Measurements from ENCODE around the gene ZNF831.

The ZNF831 gene

DNA sequence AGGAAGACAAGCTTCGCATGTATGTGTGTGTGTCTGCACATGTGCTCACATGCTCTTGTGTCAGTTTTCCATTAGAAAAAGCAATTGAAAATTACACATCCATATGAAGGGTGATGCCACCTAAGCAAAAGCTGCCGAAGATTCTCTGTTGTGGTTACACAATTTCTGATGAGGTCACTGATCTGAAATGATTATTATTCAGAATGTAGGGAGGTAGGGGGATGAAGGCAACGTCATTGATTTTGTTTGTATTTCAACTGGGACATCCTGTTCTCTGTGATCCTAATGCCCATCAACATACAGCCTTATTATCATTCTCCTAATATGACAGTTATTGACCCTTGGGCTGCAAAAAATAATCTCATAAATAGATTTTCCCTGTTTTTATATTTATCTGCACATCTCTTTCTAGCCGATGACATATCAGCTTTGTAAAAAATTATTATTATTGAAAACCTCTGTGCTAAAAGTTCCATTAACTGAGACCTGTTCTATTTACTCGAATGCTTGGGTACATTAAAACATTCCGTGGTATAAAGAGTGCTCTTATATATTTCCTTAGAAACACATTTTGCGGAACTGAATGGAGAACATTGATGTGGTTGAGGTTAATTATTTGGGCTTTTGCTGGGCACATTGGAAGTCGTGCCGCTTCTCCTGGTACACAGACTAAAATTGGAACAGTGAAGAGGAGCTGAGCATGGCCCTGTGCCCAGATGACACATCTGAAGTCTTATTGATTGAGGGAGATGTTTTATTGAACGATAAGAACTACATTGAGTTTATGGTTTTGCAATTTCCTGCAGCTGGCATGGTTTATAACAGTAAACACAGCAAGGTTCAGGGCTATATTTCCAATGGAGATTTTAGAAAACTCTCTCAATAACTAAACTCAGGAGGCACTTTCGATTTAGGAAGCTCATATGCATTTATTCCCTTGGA lies 51.3 kb downstream of the ZNF831 start:
- H3K9me3 ChIP-seq (ENCODE audit: control insufficient read depth, insufficient read depth, low read length), result no peaks in the 10 kb centered on the region
- no peaks in the 10 kb centered on the region for H3K36me3 ChIP-seq (ENCODE audit: insufficient read depth, low read length)
- no peak overlapping the region for H3K9ac ChIP-seq (ENCODE audit: low read depth, low read length)
- H3K4me1 ChIP-seq (ENCODE audit: insufficient read depth, low read length), result no peaks in the 10 kb centered on the region

DNA sequence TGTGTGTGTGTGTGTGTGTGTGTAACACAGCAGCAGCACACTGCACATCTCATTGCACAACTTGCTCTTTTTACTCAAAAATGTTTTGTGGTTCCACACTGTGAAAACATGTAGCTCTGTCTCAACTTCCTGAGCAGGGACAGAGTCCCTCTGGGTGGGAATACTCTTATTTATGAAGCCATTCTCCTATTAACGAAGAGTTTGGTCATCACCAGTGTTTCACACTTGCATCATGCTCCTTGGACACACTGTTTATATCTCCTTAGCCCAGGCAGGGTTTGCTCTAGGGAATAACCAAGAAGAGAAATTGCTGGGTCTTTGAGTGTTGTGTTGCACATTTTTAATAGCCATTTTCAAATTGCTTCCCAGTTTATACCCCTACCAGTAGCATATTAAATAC lies 53.6 kb downstream of the ZNF831 start:
- Histone ChIP-seq H3K4me1 (ENCODE audit: insufficient read depth, low read length) (no peaks in the 10 kb centered on the region), H3K9me3 (ENCODE audit: control insufficient read depth, insufficient read depth, low read length) (no peaks in the 10 kb centered on the region), H3K36me3 (ENCODE audit: insufficient read depth, low read length) (no peaks in the 10 kb centered on the region), H3K9ac (ENCODE audit: low read depth, low read length) (no peak overlapping the region)

DNA sequence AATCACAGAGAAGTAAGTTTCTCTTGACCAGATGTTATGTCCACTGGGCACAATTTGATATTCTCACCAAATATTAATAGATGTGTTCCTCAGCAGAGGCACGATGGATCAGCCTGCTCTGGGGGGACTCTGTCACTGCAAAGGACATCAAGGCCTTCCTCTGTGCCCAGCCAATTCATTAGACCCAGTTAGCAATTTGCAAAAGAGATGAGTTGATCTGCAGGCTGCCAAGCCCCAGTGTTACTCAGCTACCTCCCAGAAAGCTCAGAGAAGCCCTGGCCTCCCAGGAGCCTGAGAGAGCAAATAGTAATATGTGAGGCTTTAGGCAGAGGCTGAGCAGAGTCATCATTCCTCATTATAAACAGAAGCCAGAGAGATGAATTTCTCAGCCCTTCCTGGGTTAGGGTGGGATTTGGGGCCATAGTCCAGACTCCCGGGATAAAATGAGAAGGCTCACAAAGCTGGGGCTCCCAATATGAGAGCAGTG lies 54.2 kb downstream of the ZNF831 start:
- no peak overlapping the region for H3K9ac ChIP-seq (ENCODE audit: low read depth, low read length)
- no peaks in the 10 kb centered on the region for H3K36me3 ChIP-seq (ENCODE audit: insufficient read depth, low read length)
- no peaks in the 10 kb centered on the region for H3K9me3 ChIP-seq (ENCODE audit: control insufficient read depth, insufficient read depth, low read length)
- H3K4me1 ChIP-seq (ENCODE audit: insufficient read depth, low read length), result no peaks in the 10 kb centered on the region

DNA sequence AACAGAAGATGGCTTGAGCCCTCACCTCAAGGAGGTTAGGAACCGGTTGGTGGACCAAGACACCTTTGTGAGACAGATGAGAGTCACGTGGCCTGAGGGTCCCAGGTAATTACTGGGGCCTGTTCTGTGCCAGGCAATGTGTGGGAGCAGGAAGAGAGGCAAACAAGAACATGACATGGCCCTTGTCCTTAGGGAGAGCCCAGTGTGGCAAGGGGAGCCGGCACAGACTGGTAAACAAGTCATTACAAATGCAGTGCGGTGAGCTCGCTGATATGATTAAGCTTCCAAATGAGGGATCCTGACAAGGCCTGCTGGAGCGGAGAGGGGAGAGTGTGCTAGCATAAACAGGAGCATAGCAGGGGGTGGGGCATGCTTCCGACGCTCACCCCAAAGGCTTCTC lies 55.6 kb downstream of the ZNF831 start:
- H3K4me1 ChIP-seq (ENCODE audit: insufficient read depth, low read length), result no peaks in the 10 kb centered on the region
- H3K36me3 ChIP-seq (ENCODE audit: insufficient read depth, low read length), result no peaks in the 10 kb centered on the region
- H3K9me3 ChIP-seq (ENCODE audit: control insufficient read depth, insufficient read depth, low read length), result no peaks in the 10 kb centered on the region
- H3K9ac ChIP-seq (ENCODE audit: low read depth, low read length), result no peak overlapping the region

DNA sequence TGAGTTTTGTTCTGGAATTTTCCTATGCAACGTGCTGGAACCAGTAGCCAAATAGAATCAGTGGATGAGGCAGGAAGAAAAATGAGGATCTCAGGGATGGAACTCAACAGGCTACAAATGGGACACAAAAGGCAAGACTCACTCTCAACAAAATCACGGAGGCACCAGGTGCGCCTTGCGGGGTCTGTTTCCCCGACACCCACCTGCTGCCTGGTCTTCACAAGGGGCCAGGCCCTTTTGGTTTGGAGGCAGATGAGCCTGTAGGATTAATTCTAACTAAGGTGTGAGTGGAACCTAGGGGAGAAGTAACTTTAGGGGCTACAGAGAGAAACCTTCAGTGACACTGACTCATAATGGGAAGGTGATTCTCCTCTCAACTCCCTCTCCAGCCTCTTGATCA lies 56.5 kb downstream of the ZNF831 start:
- Histone ChIP-seq H3K9ac (ENCODE audit: low read depth, low read length) (no peak overlapping the region), H3K4me1 (ENCODE audit: insufficient read depth, low read length) (no peaks in the 10 kb centered on the region), H3K36me3 (ENCODE audit: insufficient read depth, low read length) (no peaks in the 10 kb centered on the region), H3K9me3 (ENCODE audit: control insufficient read depth, insufficient read depth, low read length) (no peaks in the 10 kb centered on the region)

DNA sequence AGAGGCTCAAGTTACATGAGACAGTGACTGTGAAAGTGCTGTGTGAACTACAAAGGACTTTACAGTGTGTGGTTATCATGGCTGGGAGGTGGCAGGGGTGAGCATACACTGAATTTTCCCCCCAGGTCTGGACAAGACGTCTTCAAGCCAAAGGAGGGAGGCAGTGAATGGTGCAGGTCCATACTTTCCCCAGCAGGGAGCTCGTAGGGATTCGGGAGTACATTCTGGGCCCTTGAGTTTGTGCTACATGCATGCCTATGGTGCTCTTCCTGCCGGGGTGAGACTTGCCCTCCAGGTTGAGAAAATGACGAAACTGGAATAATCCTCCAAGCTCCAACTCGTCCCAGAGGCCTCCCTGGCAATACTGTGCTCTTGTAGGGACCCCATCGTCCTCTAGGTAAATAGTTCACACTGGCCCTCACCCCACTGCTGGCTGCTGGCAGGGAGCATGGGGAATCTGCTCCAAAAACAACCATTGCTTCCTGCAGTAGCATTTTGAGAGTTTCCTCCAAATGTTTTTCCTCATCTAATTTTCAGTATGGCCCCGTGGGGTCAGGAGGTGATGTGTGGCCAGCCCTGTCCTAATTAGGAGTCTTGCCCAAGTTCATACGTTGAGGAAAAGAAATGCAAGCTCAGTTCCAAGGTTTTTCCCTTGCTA lies 57.6 kb downstream of the ZNF831 start:
- H3K9me3 ChIP-seq (ENCODE audit: control insufficient read depth, insufficient read depth, low read length), result no peaks in the 10 kb centered on the region
- no peaks in the 10 kb centered on the region for H3K4me1 ChIP-seq (ENCODE audit: insufficient read depth, low read length)
- H3K9ac ChIP-seq (ENCODE audit: low read depth, low read length), result no peak overlapping the region
- no peaks in the 10 kb centered on the region for H3K36me3 ChIP-seq (ENCODE audit: insufficient read depth, low read length)

DNA sequence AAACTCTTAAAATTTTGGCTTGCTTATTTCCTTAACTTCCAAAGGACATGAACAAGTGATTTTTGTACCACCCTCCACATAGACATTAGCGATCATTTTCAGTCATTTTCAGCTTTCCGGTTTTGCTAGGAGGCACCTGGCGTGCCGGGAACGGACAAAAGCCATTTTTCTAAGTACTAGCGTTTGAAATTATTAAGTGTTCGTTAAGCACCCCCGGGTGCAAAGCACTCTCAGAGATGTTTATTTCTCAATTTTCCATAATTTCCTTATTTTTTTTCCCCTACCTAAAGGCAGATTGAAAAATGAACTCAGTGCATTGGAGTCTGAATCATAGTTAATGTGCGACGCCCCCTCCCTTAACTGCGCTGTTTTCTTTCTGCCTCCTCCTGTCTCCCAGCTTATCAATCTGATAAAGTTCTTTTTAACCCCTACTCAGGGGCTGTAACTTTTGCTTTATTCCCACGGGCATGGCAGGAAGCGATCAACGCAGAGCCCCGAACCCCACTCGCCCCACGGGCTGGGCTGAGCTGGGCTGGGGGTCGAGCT lies 58.2 kb downstream of the ZNF831 start:
- Histone ChIP-seq H3K36me3 (ENCODE audit: insufficient read depth, low read length) (no peaks in the 10 kb centered on the region), H3K9ac (ENCODE audit: low read depth, low read length) (peak overlapping the region; percentile 70; the same call in 1 of the 2 replicates), H3K9me3 (ENCODE audit: control insufficient read depth, insufficient read depth, low read length) (no peaks in the 10 kb centered on the region), H3K4me1 (ENCODE audit: insufficient read depth, low read length) (no peaks in the 10 kb centered on the region)

DNA sequence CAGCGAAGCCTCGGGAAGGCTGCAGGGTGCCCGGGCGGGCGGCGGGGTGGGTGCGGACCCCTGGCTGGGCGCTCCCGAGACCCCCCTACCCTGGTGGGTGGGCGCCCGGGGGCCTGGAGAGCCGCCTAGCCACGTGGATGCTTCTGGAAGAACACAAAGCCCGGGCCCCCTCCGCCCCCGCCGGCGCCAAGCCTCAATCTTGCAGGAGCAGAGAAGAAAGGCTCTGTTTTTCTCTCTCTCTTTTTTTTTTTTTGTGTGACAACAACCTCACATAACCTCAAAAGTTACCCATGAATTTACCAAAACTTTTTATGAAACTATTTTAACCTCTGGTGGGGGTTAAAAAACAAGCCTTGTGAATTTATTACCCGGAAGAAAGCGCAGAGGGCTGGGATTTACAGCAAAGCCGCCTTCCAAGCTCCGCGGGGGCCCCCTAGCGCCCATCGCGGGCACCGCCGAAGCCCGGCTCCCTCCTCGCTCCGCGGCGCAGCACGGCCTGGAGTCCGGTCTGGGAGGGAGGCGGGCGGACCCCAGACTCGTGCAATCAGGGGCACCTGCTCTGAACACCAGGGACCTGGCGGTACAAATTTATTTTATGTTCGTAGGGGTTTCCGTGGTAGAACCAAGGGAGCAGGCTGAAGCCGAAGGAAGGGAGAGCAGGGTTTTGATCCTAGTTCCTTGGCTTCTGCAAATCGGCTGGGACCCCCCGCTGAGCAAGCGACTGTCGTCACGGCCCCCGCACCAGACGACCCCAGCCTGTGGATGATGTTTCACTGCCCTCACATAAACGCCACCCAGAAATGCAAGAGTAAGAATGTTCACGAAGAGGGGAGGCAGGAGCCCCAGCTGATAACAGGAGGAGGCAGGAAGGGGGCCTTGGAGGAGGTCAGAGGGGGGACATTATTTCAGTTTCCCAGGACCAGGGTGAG lies 58.9 kb downstream of the ZNF831 start:
- Histone ChIP-seq H3K9me3 (ENCODE audit: control insufficient read depth, insufficient read depth, low read length) (no peaks in the 10 kb centered on the region), H3K4me1 (ENCODE audit: insufficient read depth, low read length) (no peaks in the 10 kb centered on the region), H3K9ac (ENCODE audit: low read depth, low read length) (peak overlapping the region; percentile 70; the same call in 1 of the 2 replicates)

DNA sequence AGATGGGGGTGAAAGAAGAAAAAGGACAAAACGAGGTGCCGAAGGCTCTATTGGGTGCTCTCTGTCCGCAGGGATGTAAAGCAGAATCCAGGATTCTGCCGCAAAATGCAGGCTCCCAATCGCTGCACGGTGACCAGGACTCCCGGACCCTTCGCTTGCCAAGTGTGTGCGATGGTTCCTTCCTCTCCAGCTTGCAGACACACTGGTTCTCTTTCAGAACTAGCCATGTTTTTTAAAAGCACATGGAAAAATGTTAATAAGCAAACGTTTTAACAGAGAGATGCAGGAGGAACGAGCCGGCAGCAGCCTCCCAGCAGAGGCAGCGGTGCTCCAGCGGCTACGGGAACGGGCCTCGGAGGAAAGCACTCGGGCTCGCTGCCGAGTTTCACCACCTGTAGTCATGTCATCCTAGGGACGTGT lies 59.6 kb downstream of the ZNF831 start:
- Histone ChIP-seq H3K9ac (ENCODE audit: low read depth, low read length) (peak overlapping the region; percentile 70; the same call in 1 of the 2 replicates), H3K9me3 (ENCODE audit: control insufficient read depth, insufficient read depth, low read length) (no peaks in the 10 kb centered on the region), H3K36me3 (ENCODE audit: insufficient read depth, low read length) (no peaks in the 10 kb centered on the region), H3K4me1 (ENCODE audit: insufficient read depth, low read length) (no peaks in the 10 kb centered on the region)

More for the DNA sequence above, 58.9 kb downstream of the ZNF831 start:
- no peaks in the 10 kb centered on the region for H3K36me3 ChIP-seq (ENCODE audit: insufficient read depth, low read length)

DNA sequence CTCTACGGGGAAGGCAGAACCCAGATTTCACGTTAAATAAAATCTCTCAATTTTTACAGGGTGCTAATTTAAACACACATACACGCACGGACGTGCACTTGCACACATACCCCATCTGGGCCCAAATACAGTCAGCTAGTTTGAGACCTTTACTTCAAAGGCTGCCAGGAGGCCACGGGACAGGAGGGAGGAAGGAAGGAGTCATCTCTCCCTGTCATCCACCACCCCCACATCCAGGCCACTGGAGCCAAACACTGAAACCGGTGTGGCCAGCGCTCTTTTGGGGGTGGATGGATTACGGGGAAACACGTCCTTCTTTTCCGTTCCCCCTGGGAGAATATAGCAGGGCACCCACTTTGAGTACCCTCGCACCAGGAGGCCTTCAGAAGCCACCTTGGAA lies 60.1 kb downstream of the ZNF831 start:
- H3K9me3 ChIP-seq (ENCODE audit: control insufficient read depth, insufficient read depth, low read length), result no peaks in the 10 kb centered on the region
- no peaks in the 10 kb centered on the region for H3K36me3 ChIP-seq (ENCODE audit: insufficient read depth, low read length)
- H3K9ac ChIP-seq (ENCODE audit: low read depth, low read length), result no peak overlapping the region
- H3K4me1 ChIP-seq (ENCODE audit: insufficient read depth, low read length), result no peaks in the 10 kb centered on the region

DNA sequence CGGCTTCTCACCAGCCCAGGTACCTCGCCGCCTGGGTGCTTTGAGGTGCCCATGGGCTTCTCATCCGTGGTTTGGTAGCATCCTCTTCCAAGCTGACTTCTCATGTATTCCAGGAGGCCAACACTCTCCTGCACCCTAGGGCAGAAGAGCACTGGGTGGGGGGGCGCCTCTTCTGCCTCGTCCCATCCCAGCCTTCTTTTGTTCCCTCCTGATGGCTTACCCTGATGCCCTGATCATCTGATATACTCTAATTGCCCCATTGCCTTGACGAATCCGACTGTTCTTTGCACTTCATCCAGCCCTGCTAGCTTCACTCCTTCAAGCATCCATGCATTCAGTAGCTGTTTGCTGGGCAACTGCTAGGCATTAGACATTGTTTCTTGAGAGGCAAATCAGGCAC lies 60.6 kb downstream of the ZNF831 start:
- Histone ChIP-seq H3K9me3 (ENCODE audit: control insufficient read depth, insufficient read depth, low read length) (no peaks in the 10 kb centered on the region), H3K36me3 (ENCODE audit: insufficient read depth, low read length) (no peaks in the 10 kb centered on the region), H3K9ac (ENCODE audit: low read depth, low read length) (no peak overlapping the region)

DNA sequence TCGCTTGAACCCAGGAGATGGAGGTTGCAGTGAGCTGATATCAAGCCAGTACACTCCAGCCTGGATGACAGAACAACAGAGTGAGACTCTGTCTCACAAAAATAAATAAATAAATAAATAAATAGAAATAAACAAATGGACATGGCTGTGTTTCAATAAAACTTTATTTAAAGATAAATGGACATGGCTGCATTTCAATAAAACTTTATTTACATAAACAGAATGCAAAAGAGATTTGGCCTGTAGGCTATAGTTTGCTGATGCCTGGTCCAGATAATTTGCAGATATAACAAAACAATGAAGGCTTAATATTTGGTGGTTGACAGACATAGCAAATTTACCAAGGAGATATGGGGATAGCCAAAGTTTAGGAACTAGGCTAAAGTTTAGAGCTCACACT lies 66.8 kb downstream of the ZNF831 start:
- Histone ChIP-seq H3K9me3 (ENCODE audit: control insufficient read depth, insufficient read depth, low read length) (no peaks in the 10 kb centered on the region), H3K36me3 (ENCODE audit: insufficient read depth, low read length) (no peaks in the 10 kb centered on the region), H3K9ac (ENCODE audit: low read depth, low read length) (no peak overlapping the region), H3K4me1 (ENCODE audit: insufficient read depth, low read length) (no peaks in the 10 kb centered on the region)

More for the DNA sequence above, 60.6 kb downstream of the ZNF831 start:
- H3K4me1 ChIP-seq (ENCODE audit: insufficient read depth, low read length), result no peaks in the 10 kb centered on the region

DNA sequence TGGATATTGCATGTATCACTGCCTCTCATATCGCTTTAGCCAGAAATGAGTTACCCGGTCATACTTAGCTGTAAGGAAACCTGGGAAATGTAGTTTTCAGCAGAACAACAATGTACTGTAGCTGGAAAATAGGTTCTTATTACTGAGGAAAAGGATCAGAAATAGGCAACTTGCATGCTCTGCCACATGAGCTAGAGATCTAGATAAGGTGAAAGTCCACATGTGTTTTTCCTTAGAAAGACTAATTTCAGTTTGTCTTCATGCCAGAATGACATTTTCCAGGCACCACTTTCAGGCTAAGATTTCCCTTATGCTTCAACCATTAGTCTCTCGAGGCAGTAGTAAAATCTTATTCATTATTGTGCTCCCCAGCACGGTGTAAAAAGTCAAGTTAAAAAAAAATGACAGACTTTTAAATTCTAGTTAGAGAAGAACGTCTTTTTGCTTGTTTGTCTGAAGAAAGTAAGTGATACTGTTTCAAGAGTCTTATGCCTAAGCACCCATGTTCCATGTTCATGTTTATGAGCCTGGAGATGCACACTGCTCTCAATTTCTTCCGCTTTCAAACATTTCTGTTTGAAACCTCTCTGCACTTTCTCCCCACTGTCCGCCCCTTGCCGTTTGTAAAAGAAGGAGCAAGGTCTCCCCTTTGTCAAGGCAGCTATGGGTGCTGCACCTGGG lies 67.6 kb downstream of the ZNF831 start:
- no peaks in the 10 kb centered on the region for H3K4me1 ChIP-seq (ENCODE audit: insufficient read depth, low read length)
- no peaks in the 10 kb centered on the region for H3K9me3 ChIP-seq (ENCODE audit: control insufficient read depth, insufficient read depth, low read length)
- H3K36me3 ChIP-seq (ENCODE audit: insufficient read depth, low read length), result no peaks in the 10 kb centered on the region

More for the DNA sequence above, 67.6 kb downstream of the ZNF831 start:
- H3K9ac ChIP-seq (ENCODE audit: low read depth, low read length), result no peak overlapping the region

All from ES-I3 (cell line).